Lower leg skin (tissue), 3 donors: ENCODE results near the gene OBSL1.

Source experiments
- POLR2A ChIP-seq, 2 donors: fragments of 450-650 bp; IDR thresholded peaks; one replicate each; pipeline ENCODE4 v1.6.1; 2016 to 2017; ENCODE audit warnings: antibody characterized with exemption in 2 of 2, mild to moderate bottlenecking in 1 of 2, moderate library complexity in 1 of 2
- TF ChIP-seq, protein P1 (sequence below), 3 donors: fragments of 450-650 bp; IDR thresholded peaks; one replicate each; pipeline ENCODE4 v1.5.1; 2016; ENCODE audit warnings: antibody characterized with exemption in 3 of 3, mild to moderate bottlenecking in 3 of 3, moderate library complexity in 2 of 3

DNA sequence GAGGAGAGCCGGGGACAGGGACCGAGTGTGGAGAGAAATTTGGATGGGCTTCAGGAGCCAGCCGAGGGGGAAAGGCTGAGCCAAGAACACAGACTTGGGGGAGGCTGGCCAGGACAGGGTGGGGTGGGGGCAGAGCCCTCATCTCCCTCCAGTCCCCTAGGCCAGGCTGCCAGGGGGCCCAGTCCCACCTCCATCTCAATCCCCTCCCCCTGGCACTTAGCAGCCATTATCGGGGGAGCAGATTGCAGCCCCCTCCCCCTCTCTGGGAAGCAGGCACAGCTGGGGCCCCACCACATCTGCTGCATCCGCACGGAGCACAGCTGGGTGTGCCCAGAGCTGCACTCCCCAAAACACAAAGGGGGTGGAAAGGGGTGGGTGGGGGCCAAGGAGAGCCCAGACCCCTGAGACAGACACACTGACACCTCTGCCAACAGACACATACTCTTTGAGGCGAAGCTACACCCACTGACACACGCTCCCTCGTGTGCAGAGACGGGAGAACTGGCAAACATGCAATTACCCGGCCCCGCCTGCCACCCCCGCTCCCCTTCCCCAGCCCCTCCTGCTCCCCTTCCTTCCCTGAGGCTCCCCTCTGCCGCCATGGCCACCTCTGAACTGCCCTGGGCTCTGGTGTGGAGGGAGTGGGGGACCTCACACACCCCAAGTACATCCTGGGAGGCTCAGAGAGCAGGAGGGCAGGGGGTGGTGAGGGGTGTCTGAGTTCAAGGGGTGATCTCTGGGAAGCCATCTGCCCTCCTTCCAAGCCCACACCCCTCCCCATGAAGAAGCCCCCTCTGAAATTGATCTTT lies 62.2 kb downstream of the OBSL1 start:
- TF ChIP-seq, protein P1, sequence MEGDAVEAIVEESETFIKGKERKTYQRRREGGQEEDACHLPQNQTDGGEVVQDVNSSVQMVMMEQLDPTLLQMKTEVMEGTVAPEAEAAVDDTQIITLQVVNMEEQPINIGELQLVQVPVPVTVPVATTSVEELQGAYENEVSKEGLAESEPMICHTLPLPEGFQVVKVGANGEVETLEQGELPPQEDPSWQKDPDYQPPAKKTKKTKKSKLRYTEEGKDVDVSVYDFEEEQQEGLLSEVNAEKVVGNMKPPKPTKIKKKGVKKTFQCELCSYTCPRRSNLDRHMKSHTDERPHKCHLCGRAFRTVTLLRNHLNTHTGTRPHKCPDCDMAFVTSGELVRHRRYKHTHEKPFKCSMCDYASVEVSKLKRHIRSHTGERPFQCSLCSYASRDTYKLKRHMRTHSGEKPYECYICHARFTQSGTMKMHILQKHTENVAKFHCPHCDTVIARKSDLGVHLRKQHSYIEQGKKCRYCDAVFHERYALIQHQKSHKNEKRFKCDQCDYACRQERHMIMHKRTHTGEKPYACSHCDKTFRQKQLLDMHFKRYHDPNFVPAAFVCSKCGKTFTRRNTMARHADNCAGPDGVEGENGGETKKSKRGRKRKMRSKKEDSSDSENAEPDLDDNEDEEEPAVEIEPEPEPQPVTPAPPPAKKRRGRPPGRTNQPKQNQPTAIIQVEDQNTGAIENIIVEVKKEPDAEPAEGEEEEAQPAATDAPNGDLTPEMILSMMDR (IDR thresholded peaks at IDR 0.05), result no peak
- no peak for TF ChIP-seq POLR2A (IDR thresholded peaks at IDR 0.05)
